LNCaP clone FGC (cell line): ENCODE data around the gene SACM1L.

Source experiments
- DNase-seq: peaks from one replicate; pipeline ENCODE4 v3.0.0-alpha.2; 2011; ENCODE audit warnings: low read depth
- H3K4me3 ChIP-seq: 2 replicates; pipeline ENCODE4 v1.5.1; 2011; ENCODE audit warnings: mild to moderate bottlenecking, low read depth, low read length, control low read depth
- CTCF ChIP-seq: IDR thresholded peaks from 2 replicates; pipeline ENCODE4 v1.5.1; 2012; ENCODE audit warnings: mild to moderate bottlenecking; ENCODE audit not compliant: control insufficient read depth, insufficient read depth; ENCODE audit errors: extremely low read depth

SACM1L gene

GRCh38 chr3:45773714-45774449 is 84.7 kb downstream of the SACM1L start:
- DNase-seq = no peak
- TF ChIP-seq CTCF = no peak
- H3K4me3 ChIP-seq = no peak overlapping the region

GRCh38 chr3:45774581-45775521 is 85.7 kb downstream of the SACM1L start:
- TF ChIP-seq CTCF = no peak
- DNase-seq = no peak
- H3K4me3 ChIP-seq = no peak overlapping the region

- H3K4me3 ChIP-seq = no peak overlapping the region
- no peak for DNase-seq
- TF ChIP-seq CTCF = no peak
These were observed 86.5 kb downstream of the SACM1L start for GRCh38 chr3:45775571-45776300.

- no peak for TF ChIP-seq CTCF
- no peak for DNase-seq
- H3K4me3 ChIP-seq = no peak overlapping the region
These were observed 87.1 kb downstream of the SACM1L start for GRCh38 chr3:45776301-45776595.

- no peak overlapping the region for H3K4me3 ChIP-seq
- no peak for DNase-seq
- no peak for TF ChIP-seq CTCF
These were observed 87.4 kb downstream of the SACM1L start for GRCh38 chr3:45776611-45777010.

- TF ChIP-seq CTCF = no peak
- DNase-seq = no peak
- no peak overlapping the region for H3K4me3 ChIP-seq
These were observed 88.0 kb downstream of the SACM1L start for GRCh38 chr3:45777111-45777745.
